ENCODE data around the gene PRKAR1B.

The PRKAR1B gene

GRCh38 chr7:519484-520390, 207.3 kb downstream of the PRKAR1B start, which contains the start of gene PDGFA:
TSS of gene PDGFA (minus strand) at chr7:519846. CDS start at chr7:519001, 845 bp downstream.
- DNase-seq (ENCODE audit: low read depth), result peak; percentile 58

- peak; percentile 78 for DNase-seq (ENCODE audit: low read depth)
Observed at GRCh38 chr7:518630-519483, 208.2 kb downstream of the PRKAR1B start.

GRCh38 chr7:517774-518629, 209.1 kb downstream of the PRKAR1B start:
- peak; percentile 70 for DNase-seq (ENCODE audit: low read depth)

- peak; percentile 65 for DNase-seq (ENCODE audit: low read depth)
Observed at GRCh38 chr7:516606-517456, 210.2 kb downstream of the PRKAR1B start.

GRCh38 chr7:516216-516605, 210.9 kb downstream of the PRKAR1B start:
- DNase-seq (ENCODE audit: low read depth), result peak; percentile 29

- no peak for DNase-seq (ENCODE audit: low read depth)
Observed at GRCh38 chr7:515628-516027, 211.5 kb downstream of the PRKAR1B start.

- no peak for DNase-seq (ENCODE audit: low read depth)
Observed at GRCh38 chr7:514651-515598, 212.2 kb downstream of the PRKAR1B start.

- no peak for DNase-seq (ENCODE audit: low read depth)
Observed at GRCh38 chr7:514242-514641, 212.8 kb downstream of the PRKAR1B start.

- DNase-seq (ENCODE audit: low read depth), result no peak
Observed at GRCh38 chr7:513521-514166, 213.4 kb downstream of the PRKAR1B start.

- no peak for DNase-seq (ENCODE audit: low read depth)
Observed at GRCh38 chr7:512541-513311, 214.4 kb downstream of the PRKAR1B start.

GRCh38 chr7:512146-512510, 215.0 kb downstream of the PRKAR1B start:
- DNase-seq (ENCODE audit: low read depth), result no peak

- DNase-seq (ENCODE audit: low read depth), result no peak
Observed at GRCh38 chr7:511476-512145, 215.5 kb downstream of the PRKAR1B start.

- DNase-seq (ENCODE audit: low read depth), result no peak
Observed at GRCh38 chr7:510782-511281, 216.2 kb downstream of the PRKAR1B start.

GRCh38 chr7:510131-510481, 217.0 kb downstream of the PRKAR1B start:
- no peak for DNase-seq (ENCODE audit: low read depth)

GRCh38 chr7:509426-510130, 217.5 kb downstream of the PRKAR1B start:
- DNase-seq (ENCODE audit: low read depth), result no peak

GRCh38 chr7:508461-509170, 218.5 kb downstream of the PRKAR1B start:
- DNase-seq (ENCODE audit: low read depth), result no peak
